Measurements from ENCODE around the gene CSNK1D.

CSNK1D gene

GRCh38 chr17:82239401-82239925, 34.0 kb downstream of the CSNK1D start:
- DNase-seq (ENCODE audit: low spot score): no peak

DNA sequence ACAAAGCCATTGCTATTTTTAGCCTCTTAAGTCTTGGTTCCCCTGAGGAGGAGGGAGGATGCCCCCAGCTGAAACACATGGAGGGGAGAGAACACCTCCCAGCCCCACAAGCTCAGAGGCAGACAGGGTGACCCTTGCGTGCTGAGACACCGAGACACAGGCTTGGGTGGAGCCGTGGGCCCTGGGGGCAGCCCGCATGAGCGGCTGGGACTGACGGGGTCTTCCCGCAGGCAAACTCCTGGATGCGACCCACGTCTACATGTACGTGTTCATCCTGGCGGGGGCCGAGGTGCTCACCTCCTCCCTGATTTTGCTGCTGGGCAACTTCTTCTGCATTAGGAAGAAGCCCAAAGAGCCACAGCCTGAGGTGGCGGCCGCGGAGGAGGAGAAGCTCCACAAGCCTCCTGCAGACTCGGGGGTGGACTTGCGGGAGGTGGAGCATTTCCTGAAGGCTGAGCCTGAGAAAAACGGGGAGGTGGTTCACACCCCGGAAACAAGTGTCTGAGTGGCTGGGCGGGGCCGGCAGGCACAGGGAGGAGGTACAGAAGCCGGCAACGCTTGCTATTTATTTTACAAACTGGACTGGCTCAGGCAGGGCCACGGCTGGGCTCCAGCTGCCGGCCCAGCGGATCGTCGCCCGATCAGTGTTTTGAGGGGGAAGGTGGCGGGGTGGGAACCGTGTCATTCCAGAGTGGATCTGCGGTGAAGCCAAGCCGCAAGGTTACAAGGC, 34.9 kb downstream of the CSNK1D start:
- DNase-seq (ENCODE audit: low spot score): no peak

DNA sequence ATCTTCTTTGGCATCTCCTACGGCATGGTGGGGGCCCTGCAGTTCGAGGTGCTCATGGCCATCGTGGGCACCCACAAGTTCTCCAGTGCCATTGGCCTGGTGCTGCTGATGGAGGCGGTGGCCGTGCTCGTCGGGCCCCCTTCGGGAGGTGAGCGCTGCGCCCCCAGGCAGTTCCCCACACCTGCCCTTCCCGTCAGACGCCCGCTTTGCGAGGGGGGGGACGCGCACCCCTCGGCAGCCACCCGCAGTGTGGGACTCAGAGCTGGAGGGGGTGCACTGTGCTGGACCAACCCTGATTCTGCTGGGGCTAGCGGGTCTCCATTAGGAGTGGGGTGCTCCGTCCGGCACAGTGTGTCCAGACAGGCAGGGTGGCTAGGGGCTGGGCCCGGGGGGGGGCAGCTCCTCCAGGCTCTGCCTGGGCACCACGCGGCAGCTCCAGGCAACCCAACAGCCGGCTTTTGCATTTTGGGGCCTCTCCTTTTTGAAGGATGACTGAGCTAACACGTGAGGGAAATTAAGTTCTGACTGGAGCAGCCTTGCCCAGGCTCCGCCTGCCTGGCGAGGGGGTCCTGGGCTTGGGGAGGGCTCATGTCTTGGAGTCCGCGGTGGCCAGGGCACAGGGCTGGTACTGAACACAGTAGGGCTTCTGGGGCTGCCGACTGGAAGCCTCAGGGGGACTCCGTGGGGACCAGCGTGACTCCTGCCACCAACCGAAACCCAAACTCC, 35.6 kb downstream of the CSNK1D start:
- no peak for DNase-seq (ENCODE audit: low spot score)

DNA sequence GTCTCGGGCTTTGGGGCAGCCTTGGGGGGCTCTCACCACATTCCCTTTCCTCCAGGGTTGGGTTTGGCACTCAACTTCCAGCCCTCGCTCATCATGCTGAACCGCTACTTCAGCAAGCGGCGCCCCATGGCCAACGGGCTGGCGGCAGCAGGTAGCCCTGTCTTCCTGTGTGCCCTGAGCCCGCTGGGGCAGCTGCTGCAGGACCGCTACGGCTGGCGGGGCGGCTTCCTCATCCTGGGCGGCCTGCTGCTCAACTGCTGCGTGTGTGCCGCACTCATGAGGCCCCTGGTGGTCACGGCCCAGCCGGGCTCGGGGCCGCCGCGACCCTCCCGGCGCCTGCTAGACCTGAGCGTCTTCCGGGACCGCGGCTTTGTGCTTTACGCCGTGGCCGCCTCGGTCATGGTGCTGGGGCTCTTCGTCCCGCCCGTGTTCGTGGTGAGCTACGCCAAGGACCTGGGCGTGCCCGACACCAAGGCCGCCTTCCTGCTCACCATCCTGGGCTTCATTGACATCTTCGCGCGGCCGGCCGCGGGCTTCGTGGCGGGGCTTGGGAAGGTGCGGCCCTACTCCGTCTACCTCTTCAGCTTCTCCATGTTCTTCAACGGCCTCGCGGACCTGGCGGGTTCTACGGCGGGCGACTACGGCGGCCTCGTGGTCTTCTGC, 36.3 kb downstream of the CSNK1D start:
- DNase-seq (ENCODE audit: low spot score): no peak

DNA sequence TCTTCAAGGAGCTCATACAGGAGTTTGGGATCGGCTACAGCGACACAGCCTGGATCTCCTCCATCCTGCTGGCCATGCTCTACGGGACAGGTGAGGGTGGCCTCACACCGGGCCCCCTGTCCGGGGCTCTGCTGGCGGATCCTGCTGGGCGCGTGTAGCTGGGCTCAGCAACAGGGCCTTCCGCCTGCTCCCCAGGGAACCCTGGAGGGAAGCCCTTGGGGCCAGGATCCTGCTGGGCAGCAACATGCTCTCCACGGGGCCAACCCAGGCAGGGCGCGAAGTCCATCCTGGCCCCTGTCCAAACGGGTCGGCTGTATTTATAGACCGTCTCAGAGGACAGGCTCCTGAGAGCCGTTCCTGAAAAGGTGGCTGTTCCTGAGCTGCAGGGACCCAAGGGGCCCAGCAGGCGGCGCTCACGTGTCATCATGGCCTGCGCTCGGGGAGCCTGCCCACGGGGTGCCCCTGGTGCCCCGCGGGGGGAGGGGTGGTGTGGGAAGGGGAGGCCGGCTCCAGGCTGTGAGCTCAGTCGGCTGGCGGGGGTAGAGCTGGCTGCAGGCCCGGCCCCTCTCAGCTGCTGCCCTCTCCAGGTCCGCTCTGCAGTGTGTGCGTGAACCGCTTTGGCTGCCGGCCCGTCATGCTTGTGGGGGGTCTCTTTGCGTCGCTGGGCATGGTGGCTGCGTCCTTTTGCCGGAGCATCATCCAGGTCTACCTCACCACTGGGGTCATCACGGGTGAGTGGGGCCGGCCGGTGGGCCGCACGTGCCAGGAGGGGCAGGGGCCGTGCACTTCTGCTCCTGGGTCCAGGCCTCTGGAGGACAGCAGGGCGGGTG, 37.1 kb downstream of the CSNK1D start:
- DNase-seq (ENCODE audit: low spot score): peak; percentile 67

- no peak for DNase-seq (ENCODE audit: low spot score)
These were observed 37.7 kb downstream of the CSNK1D start for GRCh38 chr17:82235775-82236141.

GRCh38 chr17:82235056-82235774, 38.3 kb downstream of the CSNK1D start:
- DNase-seq (ENCODE audit: low spot score): no peak

DNA sequence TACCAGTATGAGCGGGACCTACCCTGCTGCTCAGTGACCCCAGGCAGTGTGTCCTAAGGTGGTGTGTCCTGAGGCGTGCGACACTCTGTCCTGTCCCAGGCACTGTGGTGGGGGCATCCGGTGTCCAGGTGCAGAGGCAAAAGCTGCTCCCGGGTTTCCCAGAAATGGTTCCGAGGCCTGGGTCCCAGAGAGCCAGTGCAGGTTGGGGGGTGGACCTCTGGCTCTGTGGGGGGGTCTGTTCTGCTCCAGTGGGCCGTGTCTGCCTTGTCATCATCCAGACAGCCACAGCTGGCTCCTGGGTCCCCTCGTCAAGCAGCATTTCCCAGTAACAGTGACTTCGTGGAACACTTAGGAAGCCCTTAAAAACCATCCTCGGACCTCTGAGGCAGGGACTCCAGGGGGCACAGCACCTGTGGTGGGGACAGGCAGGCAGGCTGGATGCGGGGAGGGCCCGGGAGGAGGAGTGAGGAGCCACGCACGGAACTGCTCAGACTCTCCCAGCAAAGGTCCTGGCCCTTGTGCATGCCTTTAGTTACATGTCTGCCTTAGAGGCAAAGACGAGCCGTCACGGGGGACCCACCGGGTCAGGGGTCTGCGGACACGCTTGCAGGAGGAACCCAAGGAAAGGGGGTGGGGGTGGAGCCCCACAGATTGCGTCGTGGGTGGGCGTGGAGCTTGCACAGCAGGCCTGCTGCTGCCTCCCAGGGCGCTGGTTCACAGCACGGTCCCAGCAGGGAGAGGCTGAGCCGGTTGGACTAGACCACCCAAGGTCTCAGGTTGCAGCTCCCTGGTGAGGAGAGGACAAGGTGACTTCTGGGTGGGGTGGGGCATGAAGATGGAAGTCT, 39.1 kb downstream of the CSNK1D start:
- no peak for DNase-seq (ENCODE audit: low spot score)

DNA sequence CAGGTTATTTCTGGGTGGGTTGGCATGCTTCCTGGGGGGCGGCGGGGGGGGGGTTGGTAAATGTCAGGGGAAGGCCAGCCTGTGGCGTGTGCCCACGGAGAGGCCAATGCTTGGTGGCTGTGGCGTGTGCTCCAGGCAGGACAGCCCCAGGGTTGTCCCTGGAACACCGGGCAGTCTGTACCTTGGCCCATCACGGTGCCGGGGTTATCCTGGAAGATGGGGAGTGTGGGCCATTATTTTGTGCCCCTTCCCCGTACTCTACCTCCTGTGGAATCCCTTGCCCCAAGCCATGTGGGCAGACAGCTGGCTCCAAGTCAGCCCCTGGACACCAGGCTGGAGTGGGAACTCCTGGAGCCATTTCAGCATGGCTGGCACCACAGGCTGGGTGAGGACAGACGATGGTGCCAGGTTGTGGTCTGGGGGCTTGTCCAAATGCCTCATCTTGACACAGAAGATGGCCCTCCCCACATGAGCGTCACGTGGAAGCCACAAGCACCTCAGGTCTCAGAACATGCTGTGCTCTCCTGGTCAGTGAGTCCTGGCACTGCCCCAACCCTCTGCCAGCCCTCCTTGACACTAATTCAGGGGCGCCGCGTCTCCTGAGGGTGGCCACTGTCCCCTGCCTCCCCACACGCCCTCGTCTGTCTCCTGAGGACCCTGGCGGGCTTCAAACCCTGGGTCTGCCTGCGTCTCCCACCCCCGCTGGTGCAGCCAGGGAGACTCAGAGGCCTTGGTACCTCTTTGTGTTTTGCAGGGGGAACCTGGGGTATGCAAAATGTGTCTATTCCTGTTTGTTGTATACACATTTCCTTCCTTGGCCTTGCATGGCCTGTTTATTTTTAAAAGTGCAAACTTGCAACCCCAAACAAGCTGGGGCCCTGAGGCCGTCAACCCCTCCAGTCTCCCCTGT, 40.4 kb downstream of the CSNK1D start:
- no peak for DNase-seq (ENCODE audit: low spot score)

GRCh38 chr17:82232322-82232820, 41.1 kb downstream of the CSNK1D start:
- no peak for DNase-seq (ENCODE audit: low spot score)

DNA sequence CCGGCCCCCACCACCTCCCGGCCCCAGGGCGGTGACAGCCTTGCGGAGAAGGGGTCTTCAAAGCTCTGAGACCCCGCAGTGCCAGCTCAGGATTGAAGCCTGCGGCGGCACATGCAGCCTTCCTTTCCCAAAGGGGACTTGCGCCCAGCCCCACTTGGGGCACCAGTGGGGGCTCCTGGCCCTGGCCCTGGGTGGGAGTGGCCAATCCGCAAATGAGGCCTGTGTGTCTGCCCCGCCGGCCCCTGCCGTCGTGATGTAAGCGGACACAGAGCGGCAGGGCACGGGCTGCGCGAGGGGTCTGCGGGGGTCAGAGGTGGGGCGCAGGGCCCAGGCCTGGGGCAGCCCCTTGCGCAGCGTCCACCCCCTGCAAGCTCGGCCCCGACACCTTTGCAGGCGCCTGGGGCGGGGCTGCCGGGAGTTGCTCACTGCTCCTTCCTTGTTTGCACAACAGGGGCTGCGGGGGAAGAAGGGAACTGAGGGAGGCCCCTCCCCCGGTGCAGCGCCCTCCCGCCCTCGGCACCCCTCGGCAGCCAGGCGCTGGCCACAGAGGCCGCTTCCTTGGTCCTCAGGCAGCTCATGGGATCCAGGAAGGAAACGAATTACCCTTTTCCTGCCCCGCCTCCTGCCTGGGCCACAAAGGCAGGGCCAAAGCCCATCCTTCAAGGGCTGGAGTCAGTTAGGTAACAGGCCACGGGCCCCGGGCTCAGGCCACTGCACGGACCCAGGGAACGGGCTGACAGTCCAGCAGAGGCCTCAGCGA, 41.8 kb downstream of the CSNK1D start:
- DNase-seq (ENCODE audit: low spot score): no peak

DNA sequence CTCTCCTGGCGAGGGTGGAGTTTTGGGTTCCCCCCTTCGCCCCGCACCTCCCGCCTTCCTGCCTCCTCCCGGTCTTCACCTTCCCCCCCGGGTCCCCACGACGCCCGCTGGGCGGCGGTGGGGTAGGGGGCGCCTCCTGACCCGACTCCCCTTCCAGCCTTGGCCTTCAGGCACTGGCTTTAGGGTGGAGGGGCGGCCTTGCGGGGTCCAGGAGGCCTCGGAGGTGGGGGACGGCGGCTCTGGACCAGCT, 42.3 kb downstream of the CSNK1D start:
- no peak for DNase-seq (ENCODE audit: low spot score)

DNA sequence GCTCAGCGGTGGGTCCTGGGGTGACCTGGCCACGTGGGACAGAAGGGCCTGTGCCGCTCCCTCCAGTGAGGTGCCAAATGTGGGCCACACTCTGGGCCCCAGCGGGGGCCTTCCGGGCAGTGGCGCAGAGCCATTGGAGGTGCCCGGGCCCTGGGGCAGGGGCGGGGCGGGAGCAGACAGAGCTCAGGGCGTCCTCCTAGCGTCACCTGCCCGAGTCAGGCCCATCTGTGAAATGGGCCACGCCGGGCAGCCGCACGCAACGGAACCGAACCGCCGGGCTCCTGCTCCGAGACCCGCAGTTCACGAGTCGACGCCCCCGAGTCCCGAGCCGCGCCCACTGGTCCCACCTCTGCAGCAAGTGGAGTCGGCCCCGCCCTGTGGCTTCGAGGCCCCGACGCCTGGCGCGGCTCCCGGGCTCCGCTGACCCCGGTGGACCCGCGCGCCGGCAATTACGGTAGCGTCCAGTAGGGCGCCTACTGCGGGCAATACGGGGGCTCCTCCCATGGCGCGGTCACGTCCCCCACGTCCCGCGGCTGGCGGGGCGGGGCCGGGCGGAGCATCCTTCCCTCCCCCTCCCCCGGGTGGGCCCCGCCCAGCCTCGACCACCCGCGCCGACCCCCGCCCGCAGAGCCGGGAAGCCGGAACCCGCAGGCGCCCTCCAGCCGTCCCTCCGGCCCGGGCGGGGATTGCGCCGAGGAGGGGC, 42.7 kb downstream of the CSNK1D start:
- peak; percentile 57 for DNase-seq (ENCODE audit: low spot score)

DNA sequence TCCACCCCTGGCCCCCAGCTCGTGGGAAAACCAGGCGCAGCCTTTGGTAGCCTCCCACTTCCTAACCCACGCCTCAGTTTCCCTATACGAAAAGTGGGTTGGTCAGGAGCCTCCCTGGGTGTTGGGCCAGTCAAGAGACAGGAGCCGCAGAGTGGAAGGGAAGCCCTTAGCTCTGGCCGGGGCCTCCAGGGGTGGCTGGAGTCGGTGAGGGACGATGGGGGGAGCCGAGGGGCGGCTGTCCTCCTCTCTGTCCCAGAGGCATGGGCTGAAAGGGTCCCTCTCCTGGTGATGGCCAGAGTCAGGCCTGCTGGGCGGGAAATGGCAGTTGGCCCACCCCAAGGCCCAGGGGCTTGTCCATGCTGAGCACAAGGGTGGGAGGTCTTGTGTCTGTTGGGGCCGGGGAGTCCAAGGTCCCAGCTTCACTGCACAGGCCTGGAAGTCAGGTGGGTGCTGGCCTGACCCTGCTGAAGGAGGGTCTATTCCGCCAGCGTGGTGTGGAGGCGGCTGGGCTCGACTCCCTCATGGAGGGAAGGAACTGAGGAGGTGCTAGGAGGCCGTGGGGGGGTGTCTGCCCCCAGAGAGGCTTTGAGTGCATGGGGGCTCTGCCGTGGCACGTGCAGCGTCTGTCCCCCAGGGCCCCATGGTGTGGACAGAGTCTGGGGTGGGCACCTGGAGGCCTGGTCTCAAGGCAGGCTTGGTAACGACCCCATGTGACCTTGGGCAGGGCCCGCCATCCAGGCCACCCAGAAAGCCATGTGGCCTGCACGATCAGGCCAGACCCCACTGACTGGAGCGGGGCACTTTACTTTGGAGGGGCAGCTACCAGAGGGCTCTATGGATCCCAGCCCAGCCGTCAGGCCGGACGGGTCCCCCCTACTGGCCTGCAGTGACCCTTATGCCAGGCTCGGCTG, 43.5 kb downstream of the CSNK1D start:
- DNase-seq (ENCODE audit: low spot score): no peak

GRCh38 chr17:82228842-82229697, 44.4 kb downstream of the CSNK1D start, which contains the start of gene SLC16A3:
SLC16A3 (plus strand) TSS chr17:82229042; CDS start chr17:82236009, 6,967 bp downstream.
- DNase-seq (ENCODE audit: low spot score): peak; percentile 84
